Activated CD8-positive, alpha-beta T cell treated with anti-CD3 and anti-CD28 coated beads for 36 hours (primary cell): ENCODE results near the gene TBL1XR1. TPM values are rescaled to one million over a fixed set of nuclear protein-coding genes. Genes with fewer than 3 reads are reported as not detected.
A peak's percentile ranks its signal among the peaks of the same experiment; 100 is the strongest.

Source experiments
- ATAC-seq: fragments of 200-7000 bp; cut with Tn5 transposase; one replicate; pipeline ENCODE4 v1.10.0; 2021; ENCODE audit warnings: mild to moderate bottlenecking, moderate library complexity
- CTCF ChIA-PET: fragments of 350-600 bp; sonication (Branson Sonifier 250); formaldehyde crosslinking; loops from one replicate; lab custom pipeline; 2021; ENCODE audit warnings: antibody characterized with exemption; lab: Charles Lee
- POLR2A ChIA-PET: fragments of 350-600 bp; sonication (Branson Sonifier 250); formaldehyde crosslinking; loops from one replicate; lab custom pipeline; 2021; ENCODE audit warnings: antibody characterized with exemption; lab: Charles Lee
- DNase-seq: peaks from one replicate; pipeline ENCODE4 v3.0.0-alpha.2; 2020
- H3K27ac Mint-ChIP-seq: one replicate; pipeline ENCODE4 v1.8.0; 2021; ENCODE audit warnings: mild to moderate bottlenecking, mixed read lengths
- H3K27me3 Mint-ChIP-seq: one replicate; pipeline ENCODE4 v1.8.0; 2021; ENCODE audit warnings: mixed read lengths
- H3K36me3 Mint-ChIP-seq: one replicate; pipeline ENCODE4 v1.8.0; 2021; ENCODE audit warnings: low read depth, mixed read lengths
- H3K4me1 Mint-ChIP-seq: one replicate; pipeline ENCODE4 v1.8.0; 2021; ENCODE audit warnings: low read depth, mixed read lengths
- H3K4me3 Mint-ChIP-seq: one replicate; pipeline ENCODE4 v1.8.0; 2021; ENCODE audit warnings: mild to moderate bottlenecking, moderate library complexity, mixed read lengths
- H3K9me3 Mint-ChIP-seq: one replicate; pipeline ENCODE4 v1.8.0; 2021; ENCODE audit warnings: mixed read lengths
- CTCF ChIP-seq: fragments of 200-600 bp; IDR thresholded peaks from one replicate; pipeline ENCODE4 v1.8.0; 2022; ENCODE audit warnings: antibody characterized with exemption, mild to moderate bottlenecking
- intact Hi-C: fragments of 100-400 bp; cut with micrococcal nuclease; formaldehyde crosslinking; loops from one replicate; pipeline ENCODE4 v1.10.0; 2022
- total RNA-seq, 2 experiments: library from RNA; stranded (reverse); gene quantifications; one replicate each; pipeline ENCODE4 v1.2.3, GENCODE V29; 2021

TBL1XR1 gene
- total RNA-seq, 2 experiments from 2014 or later, result 153 to 158 TPM

GRCh38 chr3:177157492-177157891, 39.8 kb downstream of the TBL1XR1 start:
- CTCF ChIA-PET, result no interaction called here
- TF ChIP-seq CTCF, result no peak
- POLR2A ChIA-PET, result interaction anchor here (0.7 kb wide), 1 partner anchor 291 kb away, joined by 3 read pairs; no protein-coding TSS in a partner anchor
- no peak for DNase-seq
- ATAC-seq, result no peak
- H3K36me3 Mint-ChIP-seq, result peaks cover 32% of the 10 kb centered on the region
- H3K4me1 Mint-ChIP-seq, result peaks cover 47% of the 10 kb centered on the region
- intact Hi-C loops, result no loop called here
- no peak overlapping the region for H3K4me3 Mint-ChIP-seq
- H3K27me3 Mint-ChIP-seq, result no peaks in the 10 kb centered on the region
- H3K27ac Mint-ChIP-seq, result no peak overlapping the region
- peaks cover 8% of the 10 kb centered on the region for H3K9me3 Mint-ChIP-seq

- ATAC-seq (no peak), DNase-seq (no peak)
- Mint-ChIP-seq H3K27ac (no peak overlapping the region), H3K9me3 (no peaks in the 10 kb centered on the region), H3K4me1 (peaks cover 52% of the 10 kb centered on the region), H3K27me3 (no peaks in the 10 kb centered on the region), H3K4me3 (no peak overlapping the region), H3K36me3 (peaks cover 13% of the 10 kb centered on the region)
- CTCF ChIA-PET, result interaction anchor here (1.5 kb wide), 1 partner anchor 14 kb away, joined by 3 read pairs; no protein-coding TSS in a partner anchor
- intact Hi-C loops, result loop anchor here (5.0 kb wide), 1 partner anchor 97 kb away; no protein-coding TSS in a partner anchor
- POLR2A ChIA-PET, result no interaction called here
- no peak for TF ChIP-seq CTCF
These were observed 42.5 kb downstream of the TBL1XR1 start for GRCh38 chr3:177154733-177155132.

GRCh38 chr3:177150970-177151627, 46.2 kb downstream of the TBL1XR1 start:
- Mint-ChIP-seq H3K4me1 (peaks cover 63% of the 10 kb centered on the region), H3K36me3 (peaks cover 17% of the 10 kb centered on the region), H3K27me3 (no peaks in the 10 kb centered on the region), H3K27ac (peak overlapping the region; percentile 80), H3K4me3 (no peak overlapping the region), H3K9me3 (no peaks in the 10 kb centered on the region)
- peak; percentile 57 for DNase-seq
- ChIA-PET POLR2A (interaction anchor here (0.5 to 1.9 kb wide), 7 partner anchors 9 to 45 kb away, joined by 3 to 6 read pairs (median 4); no protein-coding TSS in a partner anchor), CTCF (interaction anchor here (1.1 to 1.4 kb wide), 4 partner anchors 11 to 276 kb away, joined by 3 to 4 read pairs (median 3); no protein-coding TSS in a partner anchor)
- ATAC-seq, result peak; percentile 85
- intact Hi-C loops, result loop anchor here (5.0 kb wide), 1 partner anchor 94 kb away; no protein-coding TSS in a partner anchor
- no peak for TF ChIP-seq CTCF

GRCh38 chr3:177150218-177150916, 46.9 kb downstream of the TBL1XR1 start:
- intact Hi-C loops, result loop anchor here (5.0 kb wide), 1 partner anchor 93 kb away; no protein-coding TSS in a partner anchor
- peaks cover 19% of the 10 kb centered on the region for H3K36me3 Mint-ChIP-seq
- ChIA-PET POLR2A (interaction anchor here (0.5 to 1.9 kb wide), 6 partner anchors 10 to 46 kb away, joined by 3 to 6 read pairs (median 4); no protein-coding TSS in a partner anchor), CTCF (interaction anchor here (1.1 to 1.4 kb wide), 3 partner anchors 11 to 100 kb away, joined by 3 to 5 read pairs (median 3); no protein-coding TSS in a partner anchor)
- no peak overlapping the region for H3K4me3 Mint-ChIP-seq
- no peak overlapping the region for H3K27ac Mint-ChIP-seq
- no peaks in the 10 kb centered on the region for H3K9me3 Mint-ChIP-seq
- H3K4me1 Mint-ChIP-seq, result peaks cover 71% of the 10 kb centered on the region
- no peaks in the 10 kb centered on the region for H3K27me3 Mint-ChIP-seq
- ATAC-seq (peak; percentile 4), DNase-seq (no peak)
- TF ChIP-seq CTCF, result no peak
